Body of pancreas (tissue), 4 donors: ENCODE data around the gene GALNT17. TPM values are rescaled to one million over a fixed set of nuclear protein-coding genes. Genes with fewer than 3 reads are reported as not detected.

Experiments used
- ATAC-seq: fragments of 150-250 bp; one replicate; pipeline ENCODE4 v1.9.1; 2016
- DNase-seq, 4 donors: peaks; one replicate each; pipeline ENCODE4 v3.0.0-alpha.2; 2019
- H3K27ac ChIP-seq, 4 donors: fragments of 200-600 bp; sonication (generic); 1 replicate in 3 of 4; 2 replicates in 1 of 4; pipeline versions ENCODE4 v1.5.1 to v1.6.1; 2016 to 2019; ENCODE audit warnings: mild to moderate bottlenecking in 1 of 4, mixed read lengths in 1 of 4, moderate library complexity in 1 of 4
- H3K27me3 ChIP-seq, 2 donors: fragments of 200-600 bp; sonication (generic); one replicate each; pipeline ENCODE4 v1.6.0; 2016; ENCODE audit warnings: mild to moderate bottlenecking in 1 of 2
- H3K36me3 ChIP-seq, 2 donors: fragments of 200-600 bp; sonication (generic); replicated peaks in 1 of 2; 2 replicates each; pipeline ENCODE4 v1.5.1; 2016; ENCODE audit warnings: low read depth in 2 of 2; ENCODE audit not compliant: insufficient read depth in 1 of 2
- H3K4me1 ChIP-seq: fragments of 200-600 bp; sonication (generic); one replicate; pipeline ENCODE4 v1.6.0; 2016
- H3K4me3 ChIP-seq, 2 donors: fragments of 200-600 bp; sonication (generic); 1 replicate in 1 of 2; 2 replicates in 1 of 2; pipeline ENCODE4 v1.5.1; 2016 to 2019
- H3K9me3 ChIP-seq, 3 donors: fragments of 200-600 bp; sonication (generic); 1 replicate in 2 of 3; 2 replicates in 1 of 3; pipeline ENCODE4 v1.5.1; 2016
- CTCF ChIP-seq, 7 experiments: fragments of 450-650 bp in 4 of 7; fragments of 200-600 bp in 3 of 7; sonication (generic) in 3 of 7; IDR thresholded peaks; one replicate each; pipeline ENCODE4 v1.5.1; 2016 to 2019; ENCODE audit warnings: antibody characterized with exemption in 7 of 7
- POLR2A ChIP-seq, 3 donors: fragments of 450-650 bp; IDR thresholded peaks; one replicate each; pipeline ENCODE4 v1.6.1; 2016; ENCODE audit warnings: antibody characterized with exemption in 3 of 3, mild to moderate bottlenecking in 2 of 3
- WGBS, 2 donors: methylation state at CpG; one replicate each; pipeline ENCODE4 v1.1.5; 2017; 5-methylcytosine and 5-hydroxymethylcytosine counted together
- intact Hi-C: fragments of 100-400 bp; cut with DNase I; formaldehyde crosslinking; loops from one replicate; pipeline ENCODE4 v1.15.1; 2023
- total RNA-seq, 2 donors: library from RNA; depleted of rRNA; stranded (reverse); fragments of >200 nt; gene quantifications; one replicate each; pipeline ENCODE4 v1.1.0, GENCODE V29; 2016

The GALNT17 gene
- total RNA-seq, 2 donors from 2014 or later = 6.5 to 27.4 TPM

- intact Hi-C loops = no loop called here
- no peaks in the 10 kb centered on the region for H3K36me3 ChIP-seq
- no peaks in the 10 kb centered on the region for H3K27me3 ChIP-seq
- no peak for DNase-seq
- H3K9me3 ChIP-seq = no peaks in the 10 kb centered on the region
- no peak overlapping the region for H3K27ac ChIP-seq
- H3K4me1 ChIP-seq = no peaks in the 10 kb centered on the region
- ATAC-seq = no peak
- TF ChIP-seq CTCF (IDR thresholded peaks at IDR 0.05) (no peak), POLR2A (IDR thresholded peaks at IDR 0.05) (no peak)
- WGBS, 2 donors = 59 to 76% methylated on average over 10 of the region's 10 CpGs
- H3K4me3 ChIP-seq = no peak overlapping the region
These were observed 197.2 kb downstream of the GALNT17 start for GRCh38 chr7:71329030-71329660.

DNA sequence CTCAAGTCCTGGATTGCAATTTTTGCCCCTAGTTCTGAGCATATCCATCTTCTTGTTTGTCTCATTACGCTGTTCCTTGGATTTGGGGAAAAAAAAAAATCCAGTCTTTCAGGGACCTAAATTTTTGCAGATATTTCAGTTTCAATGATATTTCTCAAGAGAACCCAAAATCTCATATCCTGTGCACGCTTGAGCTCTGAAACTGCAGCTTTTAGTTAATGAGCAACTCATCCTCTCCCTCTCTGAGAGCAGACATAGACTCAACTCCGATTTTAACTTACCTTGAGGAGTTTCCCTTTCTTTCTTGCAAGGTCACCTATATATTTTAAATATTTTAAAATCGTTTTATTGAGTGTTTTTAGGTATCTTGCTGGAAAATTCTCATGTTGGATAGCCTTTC lies 200.3 kb downstream of the GALNT17 start:
- 32 to 37% methylated on average over 4 of the region's 4 CpGs for WGBS, 2 donors
- no peak for ATAC-seq
- H3K4me3 ChIP-seq = no peak overlapping the region

DNA sequence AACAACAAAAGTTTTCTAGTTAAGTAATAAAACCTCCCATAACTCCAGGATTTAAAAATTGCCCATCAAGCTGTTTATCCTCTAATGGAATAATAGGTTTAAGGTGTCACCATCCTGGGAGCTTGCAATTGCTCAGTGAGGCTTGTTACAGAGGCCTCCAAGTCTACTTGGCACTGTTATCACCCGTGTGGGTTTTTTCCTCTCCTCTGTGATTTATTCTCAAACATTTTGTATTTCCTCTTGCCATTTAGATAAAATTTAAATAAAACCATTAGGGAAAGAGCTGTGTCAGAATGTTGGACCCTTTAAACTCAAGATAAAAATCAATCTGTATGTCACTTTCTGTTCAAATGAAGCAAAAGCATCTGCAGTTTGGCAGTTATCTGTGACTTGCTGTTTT lies 202.6 kb downstream of the GALNT17 start:
- intact Hi-C loops = no loop called here
- no peaks in the 10 kb centered on the region for H3K36me3 ChIP-seq
- H3K9me3 ChIP-seq = no peaks in the 10 kb centered on the region
- no peaks in the 10 kb centered on the region for H3K27me3 ChIP-seq
- H3K4me3 ChIP-seq = no peak overlapping the region
- no peak for DNase-seq
- no peak overlapping the region for H3K27ac ChIP-seq
- ATAC-seq = no peak
- H3K4me1 ChIP-seq = no peaks in the 10 kb centered on the region
- TF ChIP-seq POLR2A (IDR thresholded peaks at IDR 0.05) = no peak
- no peak for TF ChIP-seq CTCF (IDR thresholded peaks at IDR 0.05)
- 4 to 24% methylated on average over 1 of the region's 1 CpG for WGBS, 2 donors

More for the DNA sequence above, 200.3 kb downstream of the GALNT17 start:
- no peak for TF ChIP-seq POLR2A (IDR thresholded peaks at IDR 0.05)
- no peak for TF ChIP-seq CTCF (IDR thresholded peaks at IDR 0.05)
- H3K36me3 ChIP-seq = no peaks in the 10 kb centered on the region
- no peaks in the 10 kb centered on the region for H3K4me1 ChIP-seq
- H3K27me3 ChIP-seq = no peaks in the 10 kb centered on the region
- no peak overlapping the region for H3K27ac ChIP-seq
- intact Hi-C loops = no loop called here
- no peaks in the 10 kb centered on the region for H3K9me3 ChIP-seq
- DNase-seq = no peak

DNA sequence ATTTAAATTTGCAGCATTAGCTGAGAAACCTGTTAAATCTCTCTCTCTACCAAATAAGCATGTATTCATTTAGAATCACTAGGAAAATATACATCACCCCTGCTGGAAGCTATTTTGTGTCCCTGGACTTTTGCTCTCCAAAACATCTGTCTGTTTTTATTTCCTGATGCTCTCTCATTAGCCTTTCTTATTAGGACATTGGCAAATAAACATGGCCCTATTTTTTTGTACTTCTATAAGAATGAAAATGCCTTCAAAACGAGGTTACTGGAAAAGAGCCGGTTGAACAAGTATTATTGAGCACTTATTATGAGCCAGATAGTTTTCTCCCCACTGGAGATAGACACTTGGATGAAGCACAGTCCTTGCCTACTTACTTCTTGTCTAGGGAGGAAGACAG lies 206.9 kb downstream of the GALNT17 start:
- no peak for ATAC-seq
- TF ChIP-seq POLR2A (IDR thresholded peaks at IDR 0.05) (no peak), CTCF (IDR thresholded peaks at IDR 0.05) (no peak)

GRCh38 chr7:71339924-71340323 lies 208.0 kb downstream of the GALNT17 start:
- Histone ChIP-seq H3K27ac (no peak overlapping the region), H3K36me3 (no peaks in the 10 kb centered on the region), H3K4me1 (no peaks in the 10 kb centered on the region), H3K4me3 (no peak overlapping the region), H3K9me3 (peaks cover 0 to 7% (median 0%) of the 10 kb centered on the region in 3 donors), H3K27me3 (no peaks in the 10 kb centered on the region)
- WGBS, 2 donors = 77 to 80% methylated on average over 1 of the region's 1 CpG
- no peak for DNase-seq
- TF ChIP-seq CTCF (IDR thresholded peaks at IDR 0.05) = no peak
- no peak for TF ChIP-seq POLR2A (IDR thresholded peaks at IDR 0.05)
- intact Hi-C loops = no loop called here
- ATAC-seq = no peak

More for the DNA sequence above, 206.9 kb downstream of the GALNT17 start:
- WGBS, 2 donors = 56 to 59% methylated on average over 2 of the region's 2 CpGs
- Histone ChIP-seq H3K36me3 (no peaks in the 10 kb centered on the region), H3K4me1 (no peaks in the 10 kb centered on the region), H3K27ac (no peak overlapping the region), H3K9me3 (peaks cover 0 to 4% (median 0%) of the 10 kb centered on the region in 3 donors), H3K27me3 (no peaks in the 10 kb centered on the region), H3K4me3 (no peak overlapping the region)
- DNase-seq = no peak
- intact Hi-C loops = no loop called here
